Measurements from ENCODE around the gene GPR137B.
"Not testable (repeated sequence)": the region's sequence is repeated elsewhere in the genome, so short reads cannot be mapped to it uniquely, and the experiment has no call there.

The GPR137B gene

GRCh38 chr1:236142253-236143103 is at the start of gene GPR137B:
Gene GPR137B, plus strand, starts transcription at chr1:236142539. Its CDS starts 84 bp downstream, at chr1:236142623.
- DNase-seq: peak; percentile 12

GRCh38 chr1:236092899-236093298 is 49.4 kb upstream of the GPR137B start:
- DNase-seq: no peak

DNA sequence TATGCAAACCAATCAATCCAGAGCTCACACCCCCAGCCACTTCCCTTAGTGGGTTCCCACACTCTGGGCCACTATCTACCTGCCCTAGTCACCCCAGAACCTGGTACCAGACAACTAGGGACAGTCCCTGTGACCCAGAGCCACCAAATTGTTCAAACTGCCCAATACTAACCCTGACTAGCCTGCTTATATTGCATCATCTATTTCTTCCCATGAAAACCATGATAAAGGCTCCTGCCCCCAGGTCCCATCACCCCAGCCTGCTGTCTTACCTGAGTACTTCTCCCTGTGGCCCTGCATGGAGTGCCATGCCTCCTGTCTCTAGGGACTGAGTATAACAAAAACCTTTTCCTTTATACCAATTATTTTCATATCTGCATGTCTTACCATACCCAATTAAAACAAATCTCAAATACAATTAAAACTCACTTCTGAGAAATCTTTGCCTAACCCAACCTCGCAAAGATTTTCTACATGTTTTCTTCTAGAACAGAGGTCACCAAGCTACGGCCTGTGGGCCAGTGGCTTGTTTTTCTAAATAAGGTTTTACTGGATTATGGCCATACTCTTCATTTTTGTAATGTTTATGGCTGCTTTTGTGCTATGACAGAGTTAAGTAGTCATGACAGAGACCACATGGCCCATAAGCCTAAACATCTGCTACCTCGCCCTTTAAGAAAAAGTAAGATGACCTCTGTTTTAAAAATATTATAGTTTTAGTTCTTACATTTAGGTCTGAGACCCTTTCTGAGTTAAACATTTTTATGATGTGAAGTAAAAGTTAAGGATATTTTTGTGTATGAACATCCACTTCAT is 46.4 kb upstream of the GPR137B start:
- DNase-seq: no peak

DNA sequence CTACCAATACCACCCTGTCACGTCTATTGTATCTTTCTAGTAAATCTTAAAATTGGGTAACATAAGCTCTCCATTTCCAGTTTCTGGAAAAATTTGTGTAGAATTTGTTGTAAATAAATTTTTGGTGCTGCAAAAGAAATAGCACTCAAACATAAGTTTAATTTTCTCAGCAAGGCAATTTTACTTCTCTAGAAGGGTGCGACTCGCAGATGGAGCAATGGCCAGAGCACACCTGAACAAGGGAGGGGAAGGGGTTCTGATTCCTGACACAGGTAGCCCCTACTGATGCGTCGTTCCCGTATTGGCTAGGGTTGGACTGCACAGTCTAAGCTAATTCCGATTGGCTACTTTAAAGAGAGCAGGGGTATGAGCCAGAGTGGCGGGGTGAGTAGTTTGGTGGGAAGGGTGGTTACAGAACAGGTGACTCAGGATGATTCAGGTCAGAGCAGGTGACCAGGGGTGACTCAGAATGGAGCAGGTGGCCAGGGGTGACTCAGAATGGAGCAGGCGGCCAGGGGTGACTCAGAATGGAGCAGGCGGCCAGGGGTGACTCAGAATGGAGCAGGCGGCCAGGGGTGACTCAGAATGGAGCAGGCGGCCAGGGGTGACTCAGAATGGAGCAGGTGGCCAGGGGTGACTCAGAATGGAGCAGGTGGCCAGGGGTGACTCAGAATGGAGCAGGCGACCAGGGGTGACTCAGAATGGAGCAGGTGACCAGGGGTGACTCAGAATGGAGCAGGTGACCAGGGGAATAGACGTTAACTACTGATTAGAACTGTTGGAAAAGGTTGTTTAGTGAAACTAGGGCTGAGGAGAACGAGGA is 45.5 kb upstream of the GPR137B start:
- not testable (repeated sequence) for DNase-seq

DNA sequence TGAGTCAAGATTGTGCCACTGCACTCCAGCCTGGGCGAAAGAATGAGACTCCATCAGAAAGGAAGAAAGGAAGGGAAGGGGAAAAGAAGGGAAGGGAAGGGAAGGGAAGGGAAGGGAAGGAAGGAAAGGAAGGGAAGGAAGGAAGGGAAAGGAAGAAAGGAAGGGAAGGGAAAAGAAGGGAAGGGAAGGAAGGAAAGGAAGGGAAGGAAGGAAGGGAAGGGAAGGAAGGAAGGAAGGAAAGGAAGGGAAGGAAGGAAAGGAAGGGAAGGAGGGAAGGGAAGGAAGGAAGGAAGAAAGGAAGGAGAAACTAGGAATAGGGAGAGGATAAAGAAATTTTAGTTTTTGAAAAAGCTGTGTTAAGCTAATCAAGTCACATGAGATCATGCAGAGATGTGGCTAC is 44.1 kb upstream of the GPR137B start:
- no peak for DNase-seq

- no peak for DNase-seq
Observed at GRCh38 chr1:236099355-236099974, 42.9 kb upstream of the GPR137B start.

DNA sequence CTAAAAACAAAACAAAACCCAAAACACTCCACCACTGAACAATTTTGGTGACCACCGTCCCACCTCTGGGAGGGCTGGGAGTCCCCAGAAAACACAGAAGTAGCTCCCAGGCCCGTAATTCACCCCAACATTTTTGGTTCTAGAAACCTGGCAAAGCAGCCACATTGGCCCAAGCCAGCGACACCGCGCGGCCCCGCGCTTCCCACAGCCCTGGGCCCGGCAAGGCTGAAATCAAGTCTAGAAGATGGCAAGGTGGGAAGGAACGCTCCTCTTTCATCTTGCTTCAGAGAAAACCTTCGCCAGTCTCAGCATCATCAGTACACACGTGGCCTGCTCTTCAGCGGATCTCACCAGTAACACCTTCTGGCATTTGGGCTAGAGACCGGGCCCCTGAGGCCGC is 41.5 kb upstream of the GPR137B start:
- no peak for DNase-seq

DNA sequence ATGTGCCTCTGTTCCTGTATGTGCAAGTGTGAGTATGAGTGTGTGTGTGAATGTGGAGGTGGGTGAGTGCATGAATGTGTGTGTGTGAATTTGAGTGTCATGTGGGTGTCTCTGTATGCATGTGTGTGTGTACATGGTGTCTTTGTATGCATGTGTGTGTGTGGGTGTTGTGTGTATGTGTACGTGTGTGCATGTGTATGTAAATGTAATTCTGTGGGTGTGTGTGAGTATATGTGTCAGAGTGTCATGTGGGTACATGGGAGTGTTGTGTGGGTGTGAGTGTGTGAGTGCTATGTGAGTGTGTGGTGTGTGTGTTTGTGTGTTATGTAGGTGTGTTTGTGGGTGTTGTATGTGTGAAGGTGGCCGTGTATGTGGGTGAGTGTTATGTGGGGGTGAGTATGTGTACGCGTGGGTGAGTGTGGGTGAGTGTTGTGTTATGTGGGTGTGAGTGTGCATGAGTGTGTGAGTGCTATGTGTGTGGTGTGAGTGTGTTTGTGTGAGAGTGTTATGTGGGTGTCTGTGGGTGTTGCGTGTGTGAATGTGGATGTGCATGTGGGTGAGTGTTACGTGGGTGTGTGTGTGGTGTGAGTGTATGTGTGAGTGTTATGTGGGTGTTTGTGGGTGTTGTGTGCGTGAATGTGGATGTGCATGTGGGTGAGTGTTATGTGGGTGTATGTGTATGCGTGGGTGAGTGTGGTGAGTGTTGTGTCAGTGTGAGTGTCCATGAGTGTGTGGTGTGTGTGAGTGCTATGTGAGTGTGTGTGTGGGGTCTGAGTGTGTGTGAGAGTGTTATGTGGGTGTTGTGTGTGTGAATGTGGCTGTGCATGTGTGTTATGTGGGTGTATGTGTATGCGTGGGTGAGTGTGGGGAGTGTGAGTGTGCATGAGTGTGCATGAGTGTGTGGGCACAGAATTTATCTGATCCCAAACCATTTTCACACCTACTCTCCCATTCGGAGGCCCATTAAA is 40.8 kb upstream of the GPR137B start:
- DNase-seq: no peak

DNA sequence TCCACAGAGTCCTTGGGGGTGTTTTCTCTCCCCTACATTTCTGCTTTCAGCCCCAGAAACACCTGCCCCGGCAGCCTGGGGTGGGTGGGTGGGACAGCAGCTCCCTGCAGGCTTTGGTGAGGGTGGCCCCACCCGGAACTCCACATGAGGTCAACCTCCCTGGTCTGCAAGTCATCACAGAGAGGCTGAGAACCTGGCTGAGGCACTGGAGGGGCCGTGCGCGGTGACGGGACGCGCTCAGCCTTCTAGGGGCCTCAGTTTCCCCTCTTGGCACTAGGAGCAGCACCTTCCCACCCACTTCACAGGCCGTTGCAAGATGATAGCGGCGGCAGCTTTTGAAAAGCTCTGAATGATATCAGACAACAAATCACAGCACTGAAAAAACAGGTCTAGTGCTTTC is 39.7 kb upstream of the GPR137B start:
- DNase-seq: no peak

DNA sequence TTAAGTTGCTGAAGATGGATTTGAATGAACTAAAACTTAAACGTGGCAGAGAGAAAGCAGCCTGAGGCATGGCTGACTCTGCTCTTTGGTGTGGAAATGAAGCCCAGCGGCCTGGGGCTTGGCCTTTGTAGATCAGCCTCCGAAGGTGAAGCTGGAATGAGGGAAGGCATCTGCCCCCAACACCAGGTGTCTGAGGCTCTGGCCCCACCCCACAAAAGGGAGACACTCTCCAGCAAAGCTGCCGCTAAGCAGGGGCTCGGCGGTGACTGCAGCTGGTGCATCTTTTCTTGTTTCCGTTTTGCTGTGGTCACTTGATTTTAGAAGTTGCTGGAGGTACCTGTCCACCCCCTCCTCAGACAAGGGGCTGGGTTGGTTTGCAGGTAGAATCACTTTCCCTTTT is 39.3 kb upstream of the GPR137B start:
- DNase-seq: no peak

GRCh38 chr1:236103646-236104218 is 38.6 kb upstream of the GPR137B start:
- DNase-seq: no peak

DNA sequence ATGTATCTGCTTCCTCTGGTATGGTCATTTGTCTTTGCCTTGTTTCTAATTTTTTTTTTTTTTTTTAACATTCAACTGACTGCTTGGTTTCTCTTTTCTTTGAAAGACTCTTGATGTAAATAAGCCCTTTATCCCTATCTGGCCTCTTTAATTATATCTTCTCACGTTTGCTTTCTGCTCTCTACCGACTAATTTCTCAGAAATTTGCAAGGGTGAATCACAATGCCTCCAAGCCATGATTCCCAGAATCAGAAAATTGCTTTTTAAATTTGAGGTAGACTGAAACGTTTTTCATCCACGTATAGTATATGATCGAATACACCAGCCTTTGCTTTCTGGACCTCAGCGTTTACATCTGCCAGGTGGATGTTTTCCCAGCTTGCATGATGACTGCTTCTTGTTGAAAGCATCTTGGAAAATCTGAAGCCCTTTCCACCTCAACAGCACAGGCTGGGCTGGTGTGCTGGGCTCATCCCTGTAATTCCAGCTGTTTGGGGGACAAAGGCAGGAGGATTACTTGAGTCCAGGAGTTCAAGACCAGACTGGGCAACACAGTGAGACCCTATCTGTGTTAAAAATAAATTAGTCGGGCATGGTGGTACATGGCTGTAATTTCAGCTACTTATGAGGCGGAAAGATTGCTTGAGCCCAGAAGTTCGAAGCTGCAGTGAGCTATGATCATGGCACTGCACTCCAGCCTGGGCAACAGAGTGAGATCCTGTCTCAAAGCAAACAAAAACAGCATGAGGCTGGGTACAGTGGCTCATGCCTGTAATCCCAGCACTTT is 35.0 kb upstream of the GPR137B start:
- no peak for DNase-seq

GRCh38 chr1:236108027-236108648 is 34.2 kb upstream of the GPR137B start:
- DNase-seq: no peak

DNA sequence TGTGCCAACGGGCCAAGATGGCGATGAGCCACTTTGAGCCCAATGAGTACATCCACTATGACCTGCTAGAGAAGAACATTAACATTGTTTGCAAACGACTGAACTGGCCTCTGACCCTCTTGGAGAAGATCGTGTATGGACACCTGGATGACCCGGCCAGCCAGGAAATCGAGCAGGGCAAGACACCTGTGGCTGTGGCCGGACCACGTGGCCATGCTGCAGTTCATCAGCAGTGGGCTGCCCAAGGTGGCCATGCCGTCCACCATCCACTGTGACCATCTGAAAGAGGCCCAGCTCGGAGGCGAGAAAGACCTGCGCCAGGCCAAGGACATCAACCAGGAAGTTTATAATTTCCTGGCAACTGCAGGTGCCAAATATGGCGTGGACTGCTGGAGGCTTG is 32.2 kb upstream of the GPR137B start:
- no peak for DNase-seq

- no peak for DNase-seq
Observed at GRCh38 chr1:236111527-236112331, 30.6 kb upstream of the GPR137B start.

DNA sequence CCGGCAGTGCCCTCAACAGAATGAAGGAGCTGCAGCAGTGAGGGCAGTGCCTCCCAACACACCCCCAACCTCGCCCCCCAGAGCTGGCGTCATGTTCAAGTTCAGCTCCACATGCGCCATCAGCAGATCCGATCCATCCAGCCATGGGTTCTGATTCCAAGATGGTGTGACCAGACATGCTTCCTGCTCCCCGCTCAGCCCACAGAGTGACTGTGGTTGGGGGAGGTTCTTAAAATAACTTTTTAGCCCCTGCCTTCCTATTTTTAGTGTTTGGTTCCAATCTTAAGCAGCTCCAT is 30.1 kb upstream of the GPR137B start:
- no peak for DNase-seq

GRCh38 chr1:236113324-236114032 is 28.9 kb upstream of the GPR137B start:
- DNase-seq: no peak

GRCh38 chr1:236114076-236114747 is 28.1 kb upstream of the GPR137B start:
- DNase-seq: no peak

Data from NCI-H226 (cell line).